NCI-H446 treated with DMSO at 0.1 percent for 48 hours (cell line): ENCODE data around the gene PRF1.
"Not testable (repeated sequence)": the region's sequence is repeated elsewhere in the genome, so short reads cannot be mapped to it uniquely, and the experiment has no call there.

ENCODE experiments used
- DNase-seq: peaks from one replicate; lab custom pipeline; 2025; lab: John Stamatoyannopoulos, UW

Gene PRF1

GRCh38 chr10:70602665-70603448, at the start of gene PRF1:
PRF1 (minus strand) TSS chr10:70602741; CDS start chr10:70600902, 1,839 bp downstream.
- no peak for DNase-seq

GRCh38 chr10:70651661-70652060, 49.1 kb upstream of the PRF1 start:
- DNase-seq: no peak

GRCh38 chr10:70650718-70651117, 48.2 kb upstream of the PRF1 start:
- no peak for DNase-seq

- DNase-seq: no peak
Measured at GRCh38 chr10:70650104-70650503, 47.6 kb upstream of the PRF1 start.

GRCh38 chr10:70649526-70649925, 47.0 kb upstream of the PRF1 start:
- no peak for DNase-seq

GRCh38 chr10:70648427-70648826, 45.9 kb upstream of the PRF1 start:
- DNase-seq: no peak

GRCh38 chr10:70647086-70647485, 44.5 kb upstream of the PRF1 start:
- DNase-seq: no peak

- DNase-seq: not testable (repeated sequence)
Measured at GRCh38 chr10:70644959-70645358, 42.4 kb upstream of the PRF1 start.

GRCh38 chr10:70643272-70643671, 40.7 kb upstream of the PRF1 start:
- DNase-seq: not testable (repeated sequence)

- not testable (repeated sequence) for DNase-seq
Measured at GRCh38 chr10:70639640-70640383, 37.3 kb upstream of the PRF1 start.

- not testable (repeated sequence) for DNase-seq
Measured at GRCh38 chr10:70634515-70634914, 32.0 kb upstream of the PRF1 start.

GRCh38 chr10:70634011-70634410, 31.5 kb upstream of the PRF1 start:
- DNase-seq: no peak

GRCh38 chr10:70631735-70632134, 29.2 kb upstream of the PRF1 start:
- DNase-seq: not testable (repeated sequence)

- no peak for DNase-seq
Measured at GRCh38 chr10:70629338-70629737, 26.8 kb upstream of the PRF1 start.

GRCh38 chr10:70626056-70626455, 23.5 kb upstream of the PRF1 start:
- DNase-seq: no peak

GRCh38 chr10:70622981-70623844, 20.7 kb upstream of the PRF1 start:
- no peak for DNase-seq

- DNase-seq: no peak
Measured at GRCh38 chr10:70622541-70622940, 20.0 kb upstream of the PRF1 start.

GRCh38 chr10:70621503-70622078, 19.1 kb upstream of the PRF1 start:
- no peak for DNase-seq

- no peak for DNase-seq
Measured at GRCh38 chr10:70620020-70620289, 17.4 kb upstream of the PRF1 start.

- DNase-seq: no peak
Measured at GRCh38 chr10:70619271-70620019, 16.9 kb upstream of the PRF1 start.

GRCh38 chr10:70618663-70619062, 16.1 kb upstream of the PRF1 start:
- no peak for DNase-seq
